GM12865 (cell line): ENCODE results near the gene TEKT5.

Source experiments
- DNase-seq: peaks from one replicate; pipeline ENCODE4 v3.0.0; 2010; ENCODE audit warnings: low read depth
- H3K4me3 ChIP-seq: 2 replicates; pipeline ENCODE4 v1.5.1; 2011; ENCODE audit warnings: mild to moderate bottlenecking, low read depth, low read length, control low read depth
- TF ChIP-seq, protein P1 (sequence below): IDR thresholded peaks from 2 replicates; pipeline ENCODE4 v1.5.1; 2011; ENCODE audit warnings: low read length, control low read depth, low read depth, inconsistent platforms; ENCODE audit not compliant: insufficient read depth; ENCODE audit errors: missing control alignments

The TEKT5 gene

DNA sequence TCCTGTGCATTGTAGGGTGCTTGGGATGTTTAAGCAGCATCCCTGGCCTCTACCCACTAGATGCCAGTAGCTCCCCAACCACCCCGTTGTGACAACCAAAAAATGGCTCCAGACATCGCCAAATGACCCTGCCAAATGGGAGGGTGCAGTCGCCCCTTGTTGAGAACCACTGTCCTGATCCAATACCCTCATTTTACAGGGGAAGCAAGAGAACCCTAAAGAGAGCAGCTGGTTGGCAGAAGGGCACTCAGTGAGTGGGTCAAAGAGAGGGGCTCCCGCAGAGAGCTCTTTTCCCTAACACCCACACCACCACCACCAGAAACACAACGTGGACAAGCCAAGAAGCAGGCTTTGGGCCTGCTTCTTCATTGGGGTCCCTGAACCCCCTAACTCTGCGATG is 18.4 kb downstream of the TEKT5 start:
- TF ChIP-seq, protein P1, sequence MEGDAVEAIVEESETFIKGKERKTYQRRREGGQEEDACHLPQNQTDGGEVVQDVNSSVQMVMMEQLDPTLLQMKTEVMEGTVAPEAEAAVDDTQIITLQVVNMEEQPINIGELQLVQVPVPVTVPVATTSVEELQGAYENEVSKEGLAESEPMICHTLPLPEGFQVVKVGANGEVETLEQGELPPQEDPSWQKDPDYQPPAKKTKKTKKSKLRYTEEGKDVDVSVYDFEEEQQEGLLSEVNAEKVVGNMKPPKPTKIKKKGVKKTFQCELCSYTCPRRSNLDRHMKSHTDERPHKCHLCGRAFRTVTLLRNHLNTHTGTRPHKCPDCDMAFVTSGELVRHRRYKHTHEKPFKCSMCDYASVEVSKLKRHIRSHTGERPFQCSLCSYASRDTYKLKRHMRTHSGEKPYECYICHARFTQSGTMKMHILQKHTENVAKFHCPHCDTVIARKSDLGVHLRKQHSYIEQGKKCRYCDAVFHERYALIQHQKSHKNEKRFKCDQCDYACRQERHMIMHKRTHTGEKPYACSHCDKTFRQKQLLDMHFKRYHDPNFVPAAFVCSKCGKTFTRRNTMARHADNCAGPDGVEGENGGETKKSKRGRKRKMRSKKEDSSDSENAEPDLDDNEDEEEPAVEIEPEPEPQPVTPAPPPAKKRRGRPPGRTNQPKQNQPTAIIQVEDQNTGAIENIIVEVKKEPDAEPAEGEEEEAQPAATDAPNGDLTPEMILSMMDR, result no peak
- H3K4me3 ChIP-seq, result no peak overlapping the region
- no peak for DNase-seq

DNA sequence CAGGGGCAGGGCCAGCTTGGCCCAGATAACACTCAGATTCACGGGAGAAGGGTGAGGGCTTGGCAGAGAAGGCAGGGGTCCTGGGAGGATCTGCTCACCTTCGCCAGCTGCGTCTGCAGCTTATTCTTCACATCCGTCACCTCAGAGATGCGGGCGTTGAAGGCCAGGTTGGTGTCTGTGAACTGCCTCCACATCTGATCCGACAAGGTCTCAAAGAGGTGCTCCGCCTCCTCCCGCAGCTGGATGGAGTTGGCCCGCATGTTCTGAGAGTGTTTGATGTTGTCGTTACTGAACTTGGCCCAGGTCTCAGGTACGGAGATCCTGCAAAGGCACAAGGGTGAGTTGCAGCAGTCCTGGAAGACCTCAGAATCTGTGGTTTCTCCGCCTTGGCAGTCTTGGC is 18.9 kb downstream of the TEKT5 start:
- TF ChIP-seq, protein P1, result no peak
- H3K4me3 ChIP-seq, result no peak overlapping the region
- no peak for DNase-seq

DNA sequence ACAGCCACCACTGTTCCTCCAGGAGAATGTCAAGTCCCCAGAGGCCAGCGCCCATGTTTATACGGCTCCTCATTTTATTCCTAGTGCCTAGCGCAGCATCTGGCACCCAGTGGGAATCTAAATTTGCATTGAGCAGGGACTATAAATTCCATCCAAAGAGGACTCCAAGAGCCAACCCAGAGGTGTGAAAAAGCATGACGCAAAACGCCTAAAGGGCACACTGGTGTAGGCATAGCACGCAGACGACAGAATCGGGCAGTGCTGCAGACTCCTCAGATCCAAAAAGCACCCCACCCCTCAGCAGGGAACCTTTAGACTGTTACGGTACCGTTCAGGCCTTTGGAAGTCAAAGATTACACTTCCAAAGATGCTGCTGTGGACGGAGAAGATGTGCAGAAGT is 19.5 kb downstream of the TEKT5 start:
- TF ChIP-seq, protein P1, result no peak
- no peak overlapping the region for H3K4me3 ChIP-seq
- DNase-seq, result no peak

DNA sequence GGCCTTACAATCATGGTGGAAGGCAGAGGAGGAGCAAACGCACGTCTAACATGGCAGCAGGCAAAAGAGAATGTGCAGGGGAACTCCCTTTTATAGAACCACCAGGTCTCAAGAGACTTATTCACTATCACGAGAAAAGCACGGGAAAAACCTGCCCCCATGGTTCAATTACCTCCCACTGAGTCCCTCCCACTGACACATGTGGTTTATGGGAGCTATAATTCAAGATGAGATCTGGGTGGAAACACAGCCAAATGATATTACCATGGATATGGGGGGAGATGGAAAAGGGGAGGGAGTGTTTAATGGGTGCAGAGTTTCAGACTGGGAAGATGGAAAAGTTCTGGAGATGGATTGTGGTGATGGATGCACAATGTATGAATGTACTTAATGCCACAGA is 23.0 kb downstream of the TEKT5 start:
- no peak overlapping the region for H3K4me3 ChIP-seq
- TF ChIP-seq, protein P1, result no peak
- no peak for DNase-seq

DNA sequence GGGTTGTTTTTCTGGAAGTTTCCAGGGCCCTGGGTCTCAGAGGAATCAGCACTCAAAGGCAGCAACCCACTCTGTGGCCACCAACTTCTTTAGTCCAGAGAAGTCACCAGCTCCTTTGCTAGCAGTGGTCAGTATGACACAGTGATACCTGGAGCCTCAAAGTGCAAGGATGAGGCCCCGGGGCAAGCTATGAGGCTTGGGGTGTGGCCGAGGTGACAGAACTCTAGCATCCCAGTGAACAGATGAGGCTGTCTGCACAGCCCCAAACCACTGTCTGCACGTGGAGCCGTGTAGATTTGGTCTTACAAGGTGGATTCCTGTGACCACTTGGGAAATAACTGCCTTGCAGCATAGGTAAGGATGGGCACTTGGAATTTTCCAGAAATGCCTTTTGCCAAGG is 24.9 kb downstream of the TEKT5 start:
- no peak for DNase-seq
- no peak overlapping the region for H3K4me3 ChIP-seq
- TF ChIP-seq, protein P1, result no peak

DNA sequence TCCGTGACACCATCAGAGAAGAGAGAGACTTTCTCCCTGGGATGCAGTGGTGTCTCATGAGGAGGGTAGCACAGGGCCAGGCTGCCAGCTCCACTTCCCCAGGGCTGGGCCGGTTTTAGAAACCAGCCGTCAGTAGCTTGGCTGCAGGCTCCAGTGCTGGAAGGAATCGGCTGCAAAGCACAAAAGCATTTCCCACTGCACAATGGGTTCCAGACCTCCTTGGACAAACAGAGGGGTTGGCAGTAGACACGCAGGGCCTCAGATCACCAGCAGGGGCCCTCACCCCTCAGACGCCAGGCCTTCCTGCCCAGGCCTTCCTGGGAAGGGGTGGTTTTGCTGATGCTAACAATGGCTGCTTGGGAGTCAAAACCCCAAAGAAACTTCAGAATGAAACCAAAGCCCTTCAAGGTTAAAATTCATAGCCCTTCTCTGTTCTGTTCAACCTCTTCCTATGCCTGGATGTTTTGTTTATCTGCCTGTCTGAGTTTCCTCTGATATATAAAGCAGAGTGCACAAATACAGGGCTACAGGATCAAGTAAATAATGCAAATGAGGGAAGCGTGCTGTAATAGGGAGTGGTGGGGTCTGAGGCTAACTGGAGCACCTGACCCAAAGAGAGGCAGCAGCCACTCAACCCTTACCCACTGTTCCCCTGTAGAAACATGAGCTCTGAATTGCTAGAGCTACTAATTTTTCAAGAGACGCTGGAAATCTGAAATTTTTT is 26.2 kb downstream of the TEKT5 start:
- TF ChIP-seq, protein P1, result peak; percentile 65
- no peak overlapping the region for H3K4me3 ChIP-seq
- peak; percentile 41 for DNase-seq

DNA sequence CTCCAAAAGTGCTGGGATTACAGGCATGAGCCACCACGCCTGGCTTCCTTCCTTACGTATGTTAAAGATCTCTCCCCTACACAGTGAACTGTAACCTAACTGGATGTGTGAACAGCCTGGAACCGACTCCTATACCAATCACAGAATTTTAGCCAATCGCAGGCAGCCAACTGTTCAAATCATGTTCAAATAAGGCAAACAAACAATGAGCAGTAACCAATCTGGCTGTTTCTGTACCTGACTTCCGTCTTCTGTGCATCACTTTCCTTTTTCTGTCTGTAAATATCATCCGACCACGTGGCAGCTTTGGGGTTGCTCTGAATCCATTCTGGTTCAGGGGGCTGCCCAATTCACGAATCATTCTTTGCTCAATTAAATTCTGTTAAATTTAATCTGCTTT is 27.5 kb downstream of the TEKT5 start:
- peak; percentile 47 for DNase-seq

More for the DNA sequence above, 27.5 kb downstream of the TEKT5 start:
- no peak overlapping the region for H3K4me3 ChIP-seq
- TF ChIP-seq, protein P1, result no peak
